Measurements from ENCODE around the gene CHKA. TPM values are rescaled to one million over a fixed set of nuclear protein-coding genes. Genes with fewer than 3 reads are reported as not detected.

The CHKA gene
- total RNA-seq, 1 donor from 2014 or later = 8.7 TPM

GRCh38 chr11:68051191-68052136, 69.7 kb downstream of the CHKA start:
- Histone ChIP-seq H3K36me3 (peaks cover 41% of the 10 kb centered on the region), H3K27me3 (ENCODE audit: low read depth) (no peaks in the 10 kb centered on the region), H3K4me3 (no peak overlapping the region), H3K9me3 (replicated peaks) (no peaks in the 10 kb centered on the region), H3K4me1 (no peaks in the 10 kb centered on the region), H3K27ac (replicated peaks) (no peak overlapping the region)
- no peak for TF ChIP-seq CTCF (IDR thresholded peaks at IDR 0.05; ENCODE audit: borderline replicate concordance)
- DNase-seq = no peak
- intact Hi-C loops (cut with micrococcal nuclease) = no loop called here

GRCh38 chr11:68050371-68050841, 70.8 kb downstream of the CHKA start:
- no peaks in the 10 kb centered on the region for H3K4me1 ChIP-seq
- peaks cover 41% of the 10 kb centered on the region for H3K36me3 ChIP-seq
- H3K9me3 ChIP-seq (replicated peaks) = no peaks in the 10 kb centered on the region
- intact Hi-C loops (cut with micrococcal nuclease) = no loop called here
- H3K4me3 ChIP-seq = no peak overlapping the region
- no peak for TF ChIP-seq CTCF (IDR thresholded peaks at IDR 0.05; ENCODE audit: borderline replicate concordance)
- H3K27me3 ChIP-seq (ENCODE audit: low read depth) = no peaks in the 10 kb centered on the region
- DNase-seq = no peak
- H3K27ac ChIP-seq (replicated peaks) = no peak overlapping the region

GRCh38 chr11:68049509-68050370, 71.4 kb downstream of the CHKA start:
- H3K27ac ChIP-seq (replicated peaks) = no peak overlapping the region
- TF ChIP-seq CTCF (IDR thresholded peaks at IDR 0.05; ENCODE audit: borderline replicate concordance) = no peak
- H3K9me3 ChIP-seq (replicated peaks) = no peaks in the 10 kb centered on the region
- intact Hi-C loops (cut with micrococcal nuclease) = no loop called here
- no peaks in the 10 kb centered on the region for H3K27me3 ChIP-seq (ENCODE audit: low read depth)
- peaks cover 44% of the 10 kb centered on the region for H3K36me3 ChIP-seq
- no peak overlapping the region for H3K4me3 ChIP-seq
- no peak for DNase-seq
- H3K4me1 ChIP-seq = no peaks in the 10 kb centered on the region

- DNase-seq = no peak
- H3K36me3 ChIP-seq = peaks cover 52% of the 10 kb centered on the region
- H3K4me1 ChIP-seq = no peaks in the 10 kb centered on the region
- no peaks in the 10 kb centered on the region for H3K9me3 ChIP-seq (replicated peaks)
- no peaks in the 10 kb centered on the region for H3K27me3 ChIP-seq (ENCODE audit: low read depth)
- no peak overlapping the region for H3K27ac ChIP-seq (replicated peaks)
- TF ChIP-seq CTCF (IDR thresholded peaks at IDR 0.05; ENCODE audit: borderline replicate concordance) = no peak
- no peak overlapping the region for H3K4me3 ChIP-seq
- intact Hi-C loops (cut with micrococcal nuclease) = no loop called here
These were observed 72.3 kb downstream of the CHKA start for GRCh38 chr11:68048681-68049508.

Data from left ventricle myocardium inferior (tissue), 1 donor.